Panc1 (cell line): ENCODE results near the gene SPRR2D. TPM values are rescaled to one million over a fixed set of nuclear protein-coding genes. Genes with fewer than 3 reads are reported as not detected.

Source experiments
- ATAC-seq: fragments of 200-7000 bp; cut with Tn5 transposase; 2 replicates; pipeline ENCODE4 v1.9.1; 2020; ENCODE audit warnings: mild to moderate bottlenecking, moderate library complexity
- BruUV-seq: library from RNA; stranded (reverse); fragments of 400-500 nt; replicated peaks from 2 replicates; lab custom pipeline; 2021; lab: Mats Ljungman, UMichigan
- CTCF ChIA-PET: fragments of 300-600 bp; sonication (Branson Sonifier 250); formaldehyde crosslinking; loops from one replicate; lab custom pipeline; 2022; ENCODE audit warnings: antibody characterized with exemption; lab: Charles Lee
- POLR2A ChIA-PET: fragments of 300-600 bp; sonication (Branson Sonifier 250); formaldehyde crosslinking; loops from one replicate; lab custom pipeline; 2022; ENCODE audit warnings: antibody characterized with exemption; lab: Charles Lee
- DNase-seq: peaks from one replicate; pipeline ENCODE4 v3.0.0-alpha.2; 2010; ENCODE audit warnings: low read depth, low spot score
- H3K27ac ChIP-seq: 2 replicates; pipeline ENCODE4 v1.5.1; 2011; ENCODE audit warnings: mild to moderate bottlenecking, low read length, inconsistent platforms
- H3K27me3 ChIP-seq: fragments of 200-500 bp; sonication (Bioruptor generic); 2 replicates; pipeline ENCODE4 v1.6.0; 2014; ENCODE audit warnings: low read length, inconsistent platforms; ENCODE audit not compliant: control insufficient read depth, insufficient read depth
- H3K36me3 ChIP-seq: fragments of 200-500 bp; sonication (Bioruptor generic); 2 replicates; pipeline ENCODE4 v1.5.1; 2014; ENCODE audit warnings: inconsistent platforms, mild to moderate bottlenecking, low read length, moderate library complexity; ENCODE audit not compliant: control insufficient read depth, insufficient read depth
- H3K4me1 ChIP-seq: 2 replicates; pipeline ENCODE4 v1.5.1; 2011; ENCODE audit warnings: inconsistent platforms, mild to moderate bottlenecking, low read length, moderate library complexity; ENCODE audit not compliant: control insufficient read depth, insufficient read depth
- H3K4me3 ChIP-seq, 2 experiments: 2 replicates each; pipeline ENCODE4 v1.5.1; 2011 to 2012; ENCODE audit warnings: low read depth in 2 of 2, low read length in 2 of 2, mild to moderate bottlenecking in 2 of 2, inconsistent platforms in 1 of 2, moderate library complexity in 1 of 2
- H3K9me3 ChIP-seq: fragments of 200-500 bp; sonication (Bioruptor generic); 2 replicates; pipeline ENCODE4 v1.5.1; 2014; ENCODE audit warnings: low read depth, mild to moderate bottlenecking, inconsistent platforms, low read length, moderate library complexity; ENCODE audit not compliant: control insufficient read depth, insufficient read depth
- CTCF ChIP-seq: fragments of 450-650 bp; IDR thresholded peaks from 2 replicates; pipeline ENCODE4 v1.5.1; 2017; ENCODE audit warnings: mild to moderate bottlenecking
- POLR2AphosphoS5 ChIP-seq: IDR thresholded peaks from 2 replicates; pipeline ENCODE4 v1.6.1; 2012; ENCODE audit warnings: mild to moderate bottlenecking, low read depth, low read length, moderate library complexity
- REST ChIP-seq, 2 experiments: IDR thresholded peaks; 2 replicates each; pipeline ENCODE4 v1.6.1; 2011 to 2012; ENCODE audit warnings: low read depth in 2 of 2, control low read depth in 1 of 2, low read length in 1 of 2, mild to moderate bottlenecking in 1 of 2, moderate library complexity in 1 of 2; ENCODE audit not compliant: insufficient read depth in 1 of 2
- SIN3A ChIP-seq: IDR thresholded peaks from 2 replicates; pipeline ENCODE4 v1.6.1; 2012; ENCODE audit warnings: low read depth, mild to moderate bottlenecking, low read length, moderate library complexity, borderline replicate concordance; ENCODE audit not compliant: insufficient read depth
- TCF7L2 ChIP-seq: IDR thresholded peaks from 2 replicates; pipeline ENCODE4 v1.6.1; 2011; ENCODE audit warnings: mild to moderate bottlenecking, low read depth, low read length, inconsistent platforms
- in situ Hi-C: cut with HindIII; loops from 2 replicates; pipeline ENCODE4 v1.10.0; 2016; ENCODE audit warnings: low sequenced_read_pairs, low pct_unique_long_range_greater_than_20kb
- intact Hi-C: fragments of 100-400 bp; cut with micrococcal nuclease; formaldehyde crosslinking; loops from one replicate; pipeline ENCODE4 v1.10.0; 2022; ENCODE audit not compliant: unreplicated experiment
- total RNA-seq: library from RNA; stranded (reverse); gene quantifications from one replicate; pipeline ENCODE4 v1.2.1, GENCODE V29; 2021; ENCODE audit not compliant: unreplicated experiment

The SPRR2D gene
- total RNA-seq, 1 experiment from 2014 or later = not detected

GRCh38 chr1:153081736-153082135 lies 40.8 kb upstream of the SPRR2D start:
- no peak for TF ChIP-seq CTCF
- no peak for TF ChIP-seq TCF7L2
- no peak for TF ChIP-seq SIN3A
- no peak for TF ChIP-seq POLR2AphosphoS5
- no peak for TF ChIP-seq REST (IDR thresholded peaks at IDR 0.05; ENCODE audit: insufficient read depth in 1 of 2, low read depth in 2 of 2, low read length in 1 of 2)

GRCh38 chr1:153072806-153073726 lies 32.1 kb upstream of the SPRR2D start:
- BruUV-seq = no TSS peak
- intact Hi-C loops (no loop called here), in situ Hi-C loops (no loop called here)
- H3K4me3 ChIP-seq = no peak overlapping the region
- no peak for TF ChIP-seq POLR2AphosphoS5
- no peak for TF ChIP-seq TCF7L2
- TF ChIP-seq SIN3A = no peak
- TF ChIP-seq CTCF = no peak
- no peak for TF ChIP-seq REST (IDR thresholded peaks at IDR 0.05; ENCODE audit: insufficient read depth in 1 of 2, low read depth in 2 of 2, low read length in 1 of 2)
- no peaks in the 10 kb centered on the region for H3K36me3 ChIP-seq
- ChIA-PET POLR2A (no interaction called here), CTCF (no interaction called here)
- no peak for ATAC-seq
- H3K27me3 ChIP-seq = no peaks in the 10 kb centered on the region
- no peaks in the 10 kb centered on the region for H3K9me3 ChIP-seq
- DNase-seq = no peak
- no peak overlapping the region for H3K27ac ChIP-seq
- no peaks in the 10 kb centered on the region for H3K4me1 ChIP-seq

More at GRCh38 chr1:153081736-153082135, 40.8 kb upstream of the SPRR2D start:
- Histone ChIP-seq H3K27me3 (no peaks in the 10 kb centered on the region), H3K4me3 (no peak overlapping the region), H3K9me3 (no peaks in the 10 kb centered on the region), H3K36me3 (no peaks in the 10 kb centered on the region), H3K4me1 (no peaks in the 10 kb centered on the region), H3K27ac (no peak overlapping the region)
- DNase-seq = no peak
- intact Hi-C loops (no loop called here), in situ Hi-C loops (no loop called here)
- no TSS peak for BruUV-seq
- ChIA-PET POLR2A (interaction anchor here (0.7 kb wide), 1 partner anchor 17 kb away, joined by 4 read pairs; no protein-coding TSS in a partner anchor), CTCF (no interaction called here)
- ATAC-seq = no peak
